Astrocyte (in vitro differentiated cells and primary cell): Measurements from ENCODE around the gene BCAN. TPM values are rescaled to one million over a fixed set of nuclear protein-coding genes. Genes with fewer than 3 reads are reported as not detected.

Experiments used
- DNase-seq: peaks from one replicate; pipeline ENCODE4 v3.0.0-alpha.2; 2010; ENCODE audit warnings: low read depth
- FAIRE-seq: peaks from 2 replicates; lab custom pipeline; 2011; peaks lifted over from hg19 to GRCh38; lab: Jason Lieb, UNC
- H2AFZ ChIP-seq: 2 replicates; pipeline ENCODE4 v1.6.0; 2012; ENCODE audit warnings: low read depth, low read length, inconsistent platforms
- H3K27ac ChIP-seq: 2 replicates; pipeline ENCODE4 v1.5.1; 2011; ENCODE audit warnings: low read depth, low read length, inconsistent platforms
- H3K27me3 ChIP-seq: 2 replicates; pipeline ENCODE4 v1.6.0; 2011; ENCODE audit warnings: low read length, inconsistent platforms; ENCODE audit not compliant: insufficient read depth
- H3K36me3 ChIP-seq: 2 replicates; pipeline ENCODE4 v1.5.1; 2011; ENCODE audit warnings: low read length, inconsistent platforms; ENCODE audit not compliant: insufficient read depth
- H3K4me1 ChIP-seq: 2 replicates; pipeline ENCODE4 v1.5.1; 2011; ENCODE audit warnings: low read length, inconsistent platforms; ENCODE audit not compliant: insufficient read depth
- H3K4me2 ChIP-seq: 2 replicates; pipeline ENCODE4 v1.6.0; 2012; ENCODE audit warnings: low read length, inconsistent platforms
- H3K4me3 ChIP-seq: 2 replicates; pipeline ENCODE4 v1.5.1; 2011; ENCODE audit warnings: low read depth, mild to moderate bottlenecking, low read length, inconsistent platforms; ENCODE audit not compliant: insufficient read depth
- H3K79me2 ChIP-seq: 2 replicates; pipeline ENCODE4 v1.6.0; 2012; ENCODE audit warnings: mild to moderate bottlenecking, low read length, inconsistent platforms; ENCODE audit not compliant: insufficient read depth
- H3K9ac ChIP-seq: 2 replicates; pipeline ENCODE4 v1.6.0; 2012; ENCODE audit warnings: mild to moderate bottlenecking, low read length, inconsistent platforms
- H3K9me3 ChIP-seq: 2 replicates; pipeline ENCODE4 v1.5.1; 2012; ENCODE audit warnings: low read depth, mild to moderate bottlenecking, low read length, inconsistent platforms; ENCODE audit not compliant: insufficient read depth
- H4K20me1 ChIP-seq: 2 replicates; pipeline ENCODE4 v1.6.0; 2012; ENCODE audit warnings: low read length, inconsistent platforms; ENCODE audit not compliant: insufficient read depth
- H3K27ac Mint-ChIP-seq: one replicate; pipeline ENCODE4 v1.8.0; 2021; ENCODE audit warnings: mild to moderate bottlenecking, mixed read lengths; ENCODE audit not compliant: unreplicated experiment
- H3K27me3 Mint-ChIP-seq: one replicate; pipeline ENCODE4 v1.8.0; 2021; ENCODE audit warnings: low read depth, mixed read lengths; ENCODE audit not compliant: unreplicated experiment
- H3K36me3 Mint-ChIP-seq: one replicate; pipeline ENCODE4 v1.8.0; 2021; ENCODE audit warnings: low read depth, mixed read lengths; ENCODE audit not compliant: unreplicated experiment
- H3K4me1 Mint-ChIP-seq: one replicate; pipeline ENCODE4 v1.8.0; 2021; ENCODE audit warnings: low read depth, mixed read lengths; ENCODE audit not compliant: unreplicated experiment
- H3K4me3 Mint-ChIP-seq: one replicate; pipeline ENCODE4 v1.8.0; 2021; ENCODE audit warnings: mild to moderate bottlenecking, moderate library complexity, mixed read lengths; ENCODE audit not compliant: unreplicated experiment
- H3K9me3 Mint-ChIP-seq: one replicate; pipeline ENCODE4 v1.8.0; 2021; ENCODE audit warnings: mild to moderate bottlenecking, mixed read lengths; ENCODE audit not compliant: unreplicated experiment
- CTCF ChIP-seq: IDR thresholded peaks from 2 replicates; pipeline ENCODE4 v1.5.1; 2011; ENCODE audit warnings: low read depth, mild to moderate bottlenecking, inconsistent platforms, low read length, moderate library complexity; ENCODE audit not compliant: insufficient read depth
- EZH2 ChIP-seq: IDR thresholded peaks from 2 replicates; pipeline ENCODE4 v1.6.1; 2012; ENCODE audit warnings: mild to moderate bottlenecking, low read length, inconsistent platforms; ENCODE audit not compliant: insufficient read depth
- total RNA-seq: library from RNA; stranded (reverse); gene quantifications from 2 replicates; pipeline ENCODE4 v1.2.1, GENCODE V29; 2021

The BCAN gene
- total RNA-seq, 1 donor from 2014 or later = 0.41 TPM

- FAIRE-seq (no peak), DNase-seq (no peak)
- Histone ChIP-seq H3K4me1 (peaks cover 7% of the 10 kb centered on the region), H3K4me2 (peak overlapping the region; percentile 77), H2AFZ (no peak overlapping the region), H3K36me3 (no peaks in the 10 kb centered on the region), H3K27ac (no peak overlapping the region), H3K27me3 (peaks cover 83% of the 10 kb centered on the region), H3K4me3 (peak overlapping the region; percentile 33), H3K79me2 (no peaks in the 10 kb centered on the region), H3K9ac (no peak overlapping the region), H3K9me3 (peaks cover 2% of the 10 kb centered on the region), H4K20me1 (peaks cover 16% of the 10 kb centered on the region)
- H3K27ac Mint-ChIP-seq = peak overlapping the region; percentile 55
- TF ChIP-seq CTCF (no peak), EZH2 (no peak)
- H3K36me3 Mint-ChIP-seq = peaks cover 3% of the 10 kb centered on the region
- H3K4me3 Mint-ChIP-seq = peak overlapping the region; percentile 77
- H3K27me3 Mint-ChIP-seq = peaks cover 81% of the 10 kb centered on the region
- peaks cover 8% of the 10 kb centered on the region for H3K4me1 Mint-ChIP-seq
- no peaks in the 10 kb centered on the region for H3K9me3 Mint-ChIP-seq
These were observed 843 bp upstream of the BCAN start for GRCh38 chr1:156640842-156641706.

DNA sequence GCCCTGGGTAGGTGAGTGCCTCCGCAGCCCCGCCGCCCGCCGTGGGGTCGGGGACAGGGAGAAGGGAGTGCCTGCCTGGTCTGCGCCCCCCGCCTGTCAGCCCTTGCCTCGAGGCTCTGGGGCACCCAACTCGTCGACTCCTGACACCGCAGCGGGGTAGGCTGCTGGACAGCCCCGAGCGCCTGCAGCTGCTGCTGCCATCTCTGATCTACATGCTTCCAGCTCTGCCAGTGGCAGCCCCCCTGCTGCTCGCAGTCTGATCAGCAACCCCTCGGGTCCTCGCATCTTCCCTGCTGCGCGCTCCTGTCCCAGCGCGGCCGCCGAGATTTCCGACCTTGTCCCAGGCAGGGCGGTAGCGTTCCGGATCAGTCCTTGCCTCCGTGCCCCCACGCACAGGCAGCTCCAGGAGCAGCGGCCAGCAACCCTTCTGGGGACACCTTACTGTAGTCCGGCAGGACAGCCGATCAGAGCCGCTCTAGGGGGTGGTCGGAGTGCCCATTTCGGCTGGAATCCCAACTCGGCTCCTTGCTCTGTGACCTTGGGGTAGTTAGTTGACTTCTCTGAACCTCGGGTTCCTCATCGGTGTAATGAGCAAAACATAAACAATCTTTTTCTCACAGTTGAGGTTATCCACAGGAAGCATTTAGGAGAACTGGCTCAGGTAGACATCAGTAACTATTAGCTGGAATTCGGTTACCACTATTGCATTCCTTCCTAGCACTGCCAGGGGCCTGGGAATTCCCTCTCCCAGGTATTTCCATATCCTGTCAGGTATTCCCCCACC, 540 bp downstream of the BCAN start:
- H3K27me3 ChIP-seq = peaks cover 88% of the 10 kb centered on the region
- H3K9ac ChIP-seq = no peak overlapping the region
- no peak overlapping the region for H3K27ac Mint-ChIP-seq

More for the DNA sequence above, 540 bp downstream of the BCAN start:
- FAIRE-seq (no peak), DNase-seq (no peak)
- H3K4me3 Mint-ChIP-seq = peak overlapping the region; percentile 77
- H3K9me3 Mint-ChIP-seq = no peaks in the 10 kb centered on the region
- Histone ChIP-seq H3K36me3 (no peaks in the 10 kb centered on the region), H2AFZ (no peak overlapping the region), H3K4me1 (peaks cover 7% of the 10 kb centered on the region), H3K79me2 (no peaks in the 10 kb centered on the region), H4K20me1 (peaks cover 16% of the 10 kb centered on the region), H3K9me3 (peaks cover 3% of the 10 kb centered on the region), H3K4me2 (peak overlapping the region; percentile 77), H3K27ac (no peak overlapping the region), H3K4me3 (peak overlapping the region; percentile 5)
- peaks cover 8% of the 10 kb centered on the region for H3K4me1 Mint-ChIP-seq
- TF ChIP-seq EZH2 = peak; percentile 99
- no peak for TF ChIP-seq CTCF
- H3K36me3 Mint-ChIP-seq = peaks cover 3% of the 10 kb centered on the region
- H3K27me3 Mint-ChIP-seq = peaks cover 82% of the 10 kb centered on the region
